ENCODE data around the gene METTL1. TPM values are rescaled to one million over a fixed set of nuclear protein-coding genes. Genes with fewer than 3 reads are reported as not detected.

The METTL1 gene
- total RNA-seq, 1 experiment from 2014 or later, result 8.1 TPM

GRCh38 chr12:57754411-57755193 lies 17.3 kb downstream of the METTL1 start, which contains the start of gene MARCHF9:
Gene MARCHF9, plus strand, starts transcription at chr12:57755103. Its CDS starts 426 bp downstream, at chr12:57755529.
- DNase-seq (ENCODE audit: low spot score), result peak; percentile 37

- DNase-seq (ENCODE audit: low spot score), result no peak
Observed at GRCh38 chr12:57753756-57754337, 18.1 kb downstream of the METTL1 start.

- no peak for DNase-seq (ENCODE audit: low spot score)
Observed at GRCh38 chr12:57752668-57753000, 19.3 kb downstream of the METTL1 start.

- peak; percentile 99 for DNase-seq (ENCODE audit: low spot score)
Observed at GRCh38 chr12:57751788-57752667, 19.9 kb downstream of the METTL1 start, which contains the start of gene CDK4. Gene CDK4, minus strand, starts transcription at chr12:57752310. Its CDS starts 593 bp downstream, at chr12:57751717.

- DNase-seq (ENCODE audit: low spot score), result no peak
Observed at GRCh38 chr12:57751432-57751787, 20.5 kb downstream of the METTL1 start.

GRCh38 chr12:57750561-57751431 lies 21.1 kb downstream of the METTL1 start:
- no peak for DNase-seq (ENCODE audit: low spot score)

- no peak for DNase-seq (ENCODE audit: low spot score)
Observed at GRCh38 chr12:57749061-57749460, 22.8 kb downstream of the METTL1 start.

- DNase-seq (ENCODE audit: low spot score), result no peak
Observed at GRCh38 chr12:57746025-57746424, 25.9 kb downstream of the METTL1 start.

GRCh38 chr12:57745485-57745881 lies 26.4 kb downstream of the METTL1 start:
- no peak for DNase-seq (ENCODE audit: low spot score)

- peak; percentile 96 for DNase-seq (ENCODE audit: low spot score)
Observed at GRCh38 chr12:57744777-57745484, 27.0 kb downstream of the METTL1 start, which contains the start of gene TSPAN31. Gene TSPAN31, plus strand, starts transcription at chr12:57745039. Its CDS starts 116 bp downstream, at chr12:57745155.

- DNase-seq (ENCODE audit: low spot score), result peak; percentile 67
Observed at GRCh38 chr12:57744194-57744776, 27.6 kb downstream of the METTL1 start.

GRCh38 chr12:57743769-57744168 lies 28.1 kb downstream of the METTL1 start:
- no peak for DNase-seq (ENCODE audit: low spot score)

GRCh38 chr12:57741844-57742738 lies 29.8 kb downstream of the METTL1 start:
- no peak for DNase-seq (ENCODE audit: low spot score)

GRCh38 chr12:57741413-57741789 lies 30.5 kb downstream of the METTL1 start:
- no peak for DNase-seq (ENCODE audit: low spot score)

GRCh38 chr12:57740656-57741412 lies 31.1 kb downstream of the METTL1 start:
- no peak for DNase-seq (ENCODE audit: low spot score)

- no peak for DNase-seq (ENCODE audit: low spot score)
Observed at GRCh38 chr12:57739914-57740538, 31.9 kb downstream of the METTL1 start.

- no peak for DNase-seq (ENCODE audit: low spot score)
Observed at GRCh38 chr12:57739387-57739786, 32.5 kb downstream of the METTL1 start.

GRCh38 chr12:57738661-57739237 lies 33.2 kb downstream of the METTL1 start, which contains the start of gene AGAP2:
Gene AGAP2, minus strand, starts transcription at chr12:57738742. Its CDS starts 496 bp downstream, at chr12:57738246.
- no peak for DNase-seq (ENCODE audit: low spot score)

All from H4 (cell line).